Measurements from ENCODE around the gene TEN1. TPM values are rescaled to one million over a fixed set of nuclear protein-coding genes. Genes with fewer than 3 reads are reported as not detected.

Gene TEN1
- total RNA-seq, 1 donor from 2014 or later, result 10.9 TPM

DNA sequence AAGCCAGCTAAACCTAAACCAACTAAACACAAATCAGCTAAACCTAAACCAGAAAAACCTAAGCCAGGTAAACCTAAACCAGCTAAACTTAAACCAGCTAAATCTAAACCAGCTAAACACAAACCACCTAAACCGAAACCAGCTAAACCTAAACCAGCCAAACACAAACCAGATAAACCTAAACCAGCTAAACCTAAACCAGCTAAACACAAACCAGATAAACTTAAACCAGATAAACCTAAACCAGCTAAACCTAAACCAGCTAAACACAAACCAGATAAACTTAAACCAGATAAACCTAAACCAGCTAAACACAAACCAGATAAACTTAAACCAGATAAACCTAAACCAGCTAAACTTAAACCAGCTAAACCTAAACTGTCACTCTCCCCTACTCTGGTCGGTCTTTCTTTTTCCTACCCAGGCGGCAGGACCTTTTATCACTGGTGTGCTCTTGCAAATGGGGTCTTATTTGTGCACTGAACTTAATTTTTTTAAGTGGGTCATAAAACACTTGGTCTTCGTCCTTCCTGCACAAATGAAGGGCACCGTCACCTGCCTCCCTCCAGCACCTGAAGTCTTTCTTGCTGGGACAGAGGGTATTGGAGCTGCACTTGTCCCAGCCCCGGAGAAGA, 40.9 kb downstream of the TEN1 start:
- H3K27ac ChIP-seq, result no peak overlapping the region
- intact Hi-C loops (cut with DNase I), result no loop called here

DNA sequence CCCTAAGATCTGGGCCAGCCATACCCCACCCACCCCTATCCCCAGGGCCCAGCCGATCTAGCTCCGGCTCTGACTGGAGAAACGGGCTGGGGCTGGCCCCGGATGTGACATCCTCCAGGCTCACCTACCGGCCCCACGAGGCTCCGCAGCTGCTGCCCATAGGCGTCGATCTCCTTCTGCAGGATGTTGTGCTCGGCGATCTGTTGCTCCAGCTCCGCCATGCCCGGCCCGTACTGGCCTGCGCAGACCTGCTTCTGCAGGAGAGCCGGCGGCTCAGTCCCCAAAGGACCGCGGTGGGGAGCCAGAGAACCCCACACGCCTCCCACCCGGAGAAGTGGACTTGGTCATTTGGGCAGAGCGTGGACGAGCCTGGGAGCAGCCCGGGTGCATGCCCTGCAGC, 43.2 kb downstream of the TEN1 start:
- no peak overlapping the region for H3K27ac ChIP-seq
- H3K27me3 ChIP-seq, result no peaks in the 10 kb centered on the region
- H3K9me3 ChIP-seq, result no peaks in the 10 kb centered on the region
- DNase-seq (no peak), ATAC-seq (no peak)
- intact Hi-C loops (cut with DNase I), result no loop called here
- TF ChIP-seq, protein P1, sequence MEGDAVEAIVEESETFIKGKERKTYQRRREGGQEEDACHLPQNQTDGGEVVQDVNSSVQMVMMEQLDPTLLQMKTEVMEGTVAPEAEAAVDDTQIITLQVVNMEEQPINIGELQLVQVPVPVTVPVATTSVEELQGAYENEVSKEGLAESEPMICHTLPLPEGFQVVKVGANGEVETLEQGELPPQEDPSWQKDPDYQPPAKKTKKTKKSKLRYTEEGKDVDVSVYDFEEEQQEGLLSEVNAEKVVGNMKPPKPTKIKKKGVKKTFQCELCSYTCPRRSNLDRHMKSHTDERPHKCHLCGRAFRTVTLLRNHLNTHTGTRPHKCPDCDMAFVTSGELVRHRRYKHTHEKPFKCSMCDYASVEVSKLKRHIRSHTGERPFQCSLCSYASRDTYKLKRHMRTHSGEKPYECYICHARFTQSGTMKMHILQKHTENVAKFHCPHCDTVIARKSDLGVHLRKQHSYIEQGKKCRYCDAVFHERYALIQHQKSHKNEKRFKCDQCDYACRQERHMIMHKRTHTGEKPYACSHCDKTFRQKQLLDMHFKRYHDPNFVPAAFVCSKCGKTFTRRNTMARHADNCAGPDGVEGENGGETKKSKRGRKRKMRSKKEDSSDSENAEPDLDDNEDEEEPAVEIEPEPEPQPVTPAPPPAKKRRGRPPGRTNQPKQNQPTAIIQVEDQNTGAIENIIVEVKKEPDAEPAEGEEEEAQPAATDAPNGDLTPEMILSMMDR (IDR thresholded peaks at IDR 0.05), result no peak
- H3K4me3 ChIP-seq, result no peak overlapping the region
- peaks cover 10% of the 10 kb centered on the region for H3K36me3 ChIP-seq
- H3K4me1 ChIP-seq, result no peaks in the 10 kb centered on the region

More for the DNA sequence above, 40.9 kb downstream of the TEN1 start:
- no peak for ATAC-seq
- Histone ChIP-seq H3K36me3 (peaks cover 10% of the 10 kb centered on the region), H3K4me3 (no peak overlapping the region), H3K9me3 (no peaks in the 10 kb centered on the region), H3K4me1 (no peaks in the 10 kb centered on the region), H3K27me3 (no peaks in the 10 kb centered on the region)
- TF ChIP-seq, protein P1 (IDR thresholded peaks at IDR 0.05), result no peak
- no peak for DNase-seq

DNA sequence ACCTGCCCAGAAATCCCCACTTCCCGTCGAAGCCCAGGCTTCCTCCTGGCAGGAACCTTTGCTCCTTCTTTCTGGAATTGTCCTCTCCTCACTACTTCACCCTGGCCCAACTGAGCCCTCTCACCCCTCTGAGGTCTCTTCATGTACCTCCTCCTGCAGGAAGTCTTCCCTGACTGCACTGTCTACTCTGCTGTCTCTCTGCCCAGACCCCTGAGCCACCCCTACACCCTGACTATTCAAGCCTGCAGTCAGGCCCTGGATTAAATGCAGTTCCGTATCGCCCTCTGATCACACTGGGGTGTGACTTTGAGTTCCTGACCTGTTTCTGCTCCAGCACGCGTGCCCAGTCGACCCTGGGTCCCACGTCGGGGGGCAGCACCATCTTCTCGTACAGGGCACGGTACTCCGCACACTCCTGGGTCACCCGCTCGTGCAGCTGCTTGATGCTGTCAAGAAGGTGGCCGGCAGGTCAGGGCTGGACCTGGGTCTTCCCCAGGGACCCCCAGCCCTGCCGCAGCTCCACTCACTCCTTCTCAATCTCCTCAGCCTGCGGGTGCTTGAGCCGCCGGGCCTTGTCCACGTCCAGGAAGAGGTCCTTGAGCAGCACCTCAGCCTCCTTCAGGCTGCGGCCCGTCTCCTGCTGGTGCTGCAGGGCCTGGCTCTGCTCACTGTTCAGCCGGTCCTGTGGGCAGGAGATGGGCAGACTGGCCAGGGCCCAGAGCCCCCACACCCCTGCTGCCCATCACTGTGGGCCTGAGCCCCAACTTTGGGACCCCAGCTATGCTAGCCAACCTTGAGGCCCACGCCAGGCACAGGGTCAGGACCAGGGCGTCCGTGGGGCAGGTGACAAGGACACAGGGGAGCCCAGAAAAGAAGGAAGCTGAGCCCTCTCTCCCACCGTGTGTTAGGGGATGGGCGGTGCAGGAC, 44.2 kb downstream of the TEN1 start:
- H3K4me3 ChIP-seq, result no peak overlapping the region
- ATAC-seq (no peak), DNase-seq (no peak)
- peaks cover 10% of the 10 kb centered on the region for H3K36me3 ChIP-seq
- TF ChIP-seq, protein P1 (IDR thresholded peaks at IDR 0.05), result no peak
- intact Hi-C loops (cut with DNase I), result no loop called here
- H3K9me3 ChIP-seq, result no peaks in the 10 kb centered on the region
- H3K27ac ChIP-seq, result no peak overlapping the region
- H3K4me1 ChIP-seq, result no peaks in the 10 kb centered on the region
- no peaks in the 10 kb centered on the region for H3K27me3 ChIP-seq

DNA sequence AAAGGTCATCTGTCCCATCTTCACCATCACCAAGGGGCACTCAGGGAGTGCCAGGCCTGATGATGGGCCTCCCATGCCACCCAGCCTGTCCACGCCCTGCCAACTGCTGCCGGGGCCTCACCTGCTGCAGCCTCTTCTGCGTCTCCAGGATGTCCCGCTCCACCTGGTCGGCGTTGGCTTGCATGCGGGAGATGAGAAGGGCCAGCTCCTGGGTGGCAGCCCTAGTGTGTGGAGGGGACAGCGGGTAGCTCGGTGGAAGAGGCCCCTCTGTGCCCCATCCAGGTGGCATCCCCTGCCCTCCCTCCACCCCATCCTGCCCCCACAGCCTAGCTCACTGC, 44.8 kb downstream of the TEN1 start:
- Histone ChIP-seq H3K4me3 (no peak overlapping the region), H3K36me3 (peaks cover 10% of the 10 kb centered on the region), H3K27ac (no peak overlapping the region), H3K9me3 (no peaks in the 10 kb centered on the region), H3K27me3 (no peaks in the 10 kb centered on the region), H3K4me1 (peaks cover 3% of the 10 kb centered on the region)
- no peak for DNase-seq
- ATAC-seq, result no peak
- TF ChIP-seq, protein P1 (IDR thresholded peaks at IDR 0.05), result no peak
- intact Hi-C loops (cut with DNase I), result no loop called here

DNA sequence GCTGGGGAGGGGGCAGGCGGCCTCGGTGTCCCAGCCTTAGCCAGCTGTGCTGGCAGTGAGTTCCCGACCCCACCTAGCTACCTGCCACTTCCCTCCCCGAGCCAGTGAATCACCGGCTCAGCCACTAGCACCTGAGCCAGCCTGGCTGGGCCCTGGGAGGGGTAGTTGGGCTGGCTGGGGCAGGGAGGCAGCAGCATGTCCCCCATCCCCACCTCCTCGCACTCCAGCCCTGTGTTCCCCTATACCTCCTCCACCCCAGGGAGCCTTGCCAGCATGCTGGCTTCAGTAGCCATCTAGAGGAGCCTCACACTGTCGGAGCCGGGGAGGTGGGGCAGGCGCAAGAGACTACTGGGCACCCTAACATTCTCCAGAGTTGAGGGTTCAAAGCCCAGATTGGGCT, 45.3 kb downstream of the TEN1 start:
- H3K36me3 ChIP-seq, result peaks cover 10% of the 10 kb centered on the region
- H3K27ac ChIP-seq, result no peak overlapping the region
- DNase-seq (no peak), ATAC-seq (no peak)
- TF ChIP-seq, protein P1 (IDR thresholded peaks at IDR 0.05), result no peak
- H3K9me3 ChIP-seq, result no peaks in the 10 kb centered on the region
- intact Hi-C loops (cut with DNase I), result no loop called here
- peaks cover 8% of the 10 kb centered on the region for H3K4me1 ChIP-seq
- H3K4me3 ChIP-seq, result no peak overlapping the region
- H3K27me3 ChIP-seq, result no peaks in the 10 kb centered on the region

All from upper lobe of right lung (tissue), 1 donor.